ENCODE data around the gene TRIOBP.

The TRIOBP gene

DNA sequence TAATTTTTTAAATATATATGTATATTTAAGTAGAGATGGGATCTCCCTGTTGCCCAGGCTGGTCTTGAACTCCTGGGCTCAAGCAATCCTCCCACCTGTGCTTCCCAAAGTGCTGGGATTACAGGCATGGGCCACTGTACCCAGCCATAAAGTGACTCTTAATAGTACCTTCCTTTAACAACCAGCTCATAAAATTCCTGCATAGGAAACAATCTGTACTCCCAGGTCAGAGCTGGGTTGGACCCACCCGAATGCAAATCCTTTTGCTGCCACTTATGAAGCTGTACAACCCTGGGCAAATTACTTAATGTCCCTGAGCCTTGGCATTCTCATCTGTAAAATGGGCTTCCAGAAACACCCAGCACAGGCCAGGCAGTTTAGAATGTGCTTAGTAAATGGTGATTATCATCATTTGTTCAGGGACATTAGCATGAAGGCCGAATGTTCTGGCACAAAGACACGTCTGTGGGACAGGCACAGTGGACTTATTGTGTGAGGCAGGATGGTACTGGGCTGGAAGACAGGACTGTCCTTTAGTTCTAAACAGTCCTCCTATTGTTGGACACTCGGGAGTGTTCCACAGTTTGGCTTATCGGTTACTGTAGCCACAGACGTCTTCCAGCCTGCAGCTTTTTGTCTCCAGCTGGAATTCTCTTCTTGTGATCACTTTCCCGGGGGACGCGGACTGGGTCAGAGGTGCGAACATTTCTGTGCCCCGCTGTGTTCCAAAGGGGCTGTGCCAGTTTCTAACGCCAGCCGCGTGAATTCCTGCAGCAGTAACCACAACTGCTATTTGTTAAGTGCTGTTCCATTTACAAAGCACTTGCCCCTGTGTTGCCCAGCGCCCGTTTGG lies 32.4 kb upstream of the TRIOBP start:
- no peak for DNase-seq

DNA sequence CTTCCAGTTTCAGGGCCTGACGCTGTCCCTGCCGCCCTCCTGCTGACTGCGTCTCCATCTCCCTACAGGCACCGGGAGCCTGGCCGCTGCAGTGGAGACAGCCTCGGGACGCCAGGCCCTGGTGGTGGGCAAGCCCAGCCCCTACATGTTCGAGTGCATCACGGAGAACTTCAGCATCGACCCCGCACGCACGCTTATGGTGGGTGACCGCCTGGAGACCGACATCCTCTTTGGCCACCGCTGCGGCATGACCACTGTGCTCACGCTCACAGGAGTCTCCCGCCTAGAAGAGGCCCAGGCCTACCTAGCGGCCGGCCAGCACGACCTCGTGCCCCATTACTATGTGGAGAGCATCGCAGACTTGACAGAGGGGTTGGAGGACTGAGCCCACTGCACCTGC lies 31.4 kb upstream of the TRIOBP start:
- DNase-seq = no peak

DNA sequence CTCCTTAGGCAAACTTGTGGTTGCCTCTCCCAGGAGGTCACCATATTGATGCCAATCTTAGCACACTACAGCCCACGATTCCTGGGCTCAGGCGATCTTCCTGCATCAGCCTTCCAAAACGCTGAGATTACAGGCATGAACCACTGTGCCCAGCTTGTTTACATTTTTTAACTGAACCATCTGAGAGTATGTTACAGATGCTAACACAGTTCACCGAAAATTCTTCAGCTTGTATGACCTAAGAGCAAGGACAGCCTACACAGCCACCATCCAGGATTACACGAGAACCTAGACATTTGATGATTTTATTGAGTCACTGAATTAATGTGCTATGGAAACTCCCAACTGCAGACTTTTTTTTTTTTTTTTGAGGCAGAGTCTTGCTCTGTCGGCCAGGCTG lies 27.3 kb upstream of the TRIOBP start:
- no peak for DNase-seq

DNA sequence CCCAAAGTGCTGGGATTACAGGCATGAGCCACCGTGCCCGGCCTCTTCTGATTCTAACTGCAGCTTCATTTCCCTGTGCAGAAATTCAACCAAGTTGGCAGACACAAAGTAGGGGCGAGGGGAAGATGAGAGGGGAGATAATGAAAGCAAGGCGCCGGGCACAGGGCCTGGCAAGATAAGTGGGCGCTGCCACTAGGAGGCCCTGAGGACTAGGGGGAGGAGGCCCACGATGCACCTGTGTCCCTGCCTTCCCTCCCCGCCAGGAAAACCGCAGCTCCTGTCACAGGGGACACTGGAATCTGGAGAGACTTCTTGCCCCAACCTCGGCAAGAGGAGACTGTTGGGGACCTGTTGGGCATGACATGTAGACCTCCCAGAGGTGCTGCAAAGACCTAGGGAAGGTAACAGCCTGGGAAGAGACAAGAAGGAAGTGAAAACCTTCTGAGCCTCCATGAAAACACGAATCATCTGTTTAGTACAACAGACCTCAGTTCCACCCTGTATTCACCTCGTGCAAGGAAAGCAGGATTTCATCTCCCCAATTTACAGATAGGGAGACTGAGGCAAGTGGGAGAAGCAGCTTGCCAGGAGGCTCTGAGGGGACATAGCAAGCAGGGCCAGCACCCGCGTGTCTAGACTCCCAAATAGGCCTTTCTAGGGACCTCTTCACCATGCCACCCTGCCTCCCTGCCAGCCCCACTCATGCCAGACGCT lies 24.5 kb upstream of the TRIOBP start:
- DNase-seq = no peak

DNA sequence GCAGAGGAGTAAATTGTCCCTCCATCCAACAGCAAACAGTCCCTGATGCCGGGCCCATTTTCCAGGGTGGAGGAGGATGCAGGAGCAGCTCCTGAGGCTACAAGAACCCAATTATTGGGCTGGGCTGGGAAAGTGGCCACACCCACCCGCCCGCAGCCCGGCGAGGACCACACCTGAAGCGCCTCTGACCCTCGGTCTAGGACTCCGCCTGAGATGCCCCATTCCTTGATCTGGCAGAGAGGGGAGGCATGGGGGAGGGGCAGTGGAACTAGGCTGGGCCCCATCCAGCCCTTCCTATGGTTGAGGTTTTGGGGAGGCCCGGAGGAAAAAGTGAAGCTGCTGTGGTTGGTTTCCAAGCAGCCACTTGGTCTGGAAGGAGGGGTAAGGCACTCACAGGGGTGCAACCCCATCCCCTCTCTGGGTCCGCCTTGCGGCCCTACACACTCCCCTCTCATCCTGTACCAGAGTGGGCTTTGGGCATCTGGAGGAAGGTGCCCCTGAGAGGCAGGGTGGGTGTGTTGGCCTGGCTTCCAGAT lies 23.9 kb upstream of the TRIOBP start:
- DNase-seq = no peak

DNA sequence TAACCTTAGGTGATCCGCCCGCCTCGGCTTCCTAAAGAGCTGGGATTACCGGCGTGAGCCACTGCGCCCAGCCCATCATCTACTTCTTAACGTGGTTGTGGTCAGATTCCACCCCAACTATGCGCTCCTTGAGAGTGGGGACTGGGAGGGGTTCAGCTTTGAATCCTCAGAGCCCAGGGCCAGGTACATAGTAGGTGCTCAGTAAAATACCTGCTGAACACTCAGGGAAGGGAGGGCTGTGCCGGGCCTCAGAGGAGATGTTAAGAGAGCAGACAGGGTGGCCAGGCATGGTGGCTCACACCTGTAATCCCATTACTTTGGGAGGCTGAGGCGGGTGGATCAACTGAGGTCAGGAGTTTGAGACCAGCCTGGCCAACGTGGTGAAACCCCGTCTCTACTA lies 22.6 kb upstream of the TRIOBP start:
- DNase-seq = no peak

DNA sequence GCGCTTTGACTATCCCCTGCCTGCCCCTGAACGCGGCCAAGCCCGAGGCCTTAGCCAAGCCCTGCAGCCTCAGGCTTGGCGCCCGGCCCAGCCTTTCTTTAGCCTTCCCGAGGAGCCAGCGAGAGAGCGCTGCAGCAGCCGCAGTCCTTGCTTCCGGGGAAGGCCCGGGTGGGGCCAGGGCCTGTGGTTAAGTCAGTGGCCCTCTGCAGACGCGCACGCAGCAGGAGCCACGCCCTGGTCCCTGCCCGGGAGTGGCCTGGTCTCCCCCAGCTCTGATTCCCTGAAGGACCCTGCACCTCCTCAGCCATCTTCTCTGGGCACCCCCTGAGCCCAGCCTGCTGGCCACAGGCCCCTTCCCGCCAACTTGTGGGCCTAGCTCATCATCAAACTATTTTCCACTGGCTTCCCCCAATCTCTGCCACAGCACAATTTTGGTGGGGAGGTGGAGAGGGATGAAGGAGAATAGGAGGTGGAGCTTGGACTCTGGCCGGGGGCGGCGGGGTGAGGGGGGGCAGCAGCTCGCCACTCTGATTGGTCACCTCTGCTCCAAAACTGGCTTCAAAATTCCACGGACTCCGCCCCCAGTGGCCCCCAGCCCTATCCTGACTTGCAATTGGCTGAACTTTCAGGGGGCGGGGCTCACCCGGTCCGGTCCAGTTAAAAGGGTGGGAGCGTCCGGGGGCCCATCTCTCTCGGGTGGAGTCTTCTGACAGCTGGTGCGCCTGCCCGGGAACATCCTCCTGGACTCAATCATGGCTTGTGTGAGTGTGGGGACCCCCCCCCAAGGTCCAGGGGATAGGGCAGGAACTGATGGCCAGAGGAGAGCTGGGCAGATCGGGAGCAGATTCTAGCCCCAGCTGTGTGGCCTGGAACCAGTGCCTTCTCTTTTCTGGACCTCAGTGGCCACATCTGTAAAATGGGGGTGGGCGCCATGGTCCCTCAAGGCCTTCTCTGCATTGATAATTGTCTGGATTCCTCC lies 21.6 kb upstream of the TRIOBP start, which contains the start of gene LGALS1:
Gene LGALS1 (plus strand): TSS at position 686 of the 979 bp plus-strand sequence. CDS start 67 bp downstream, at position 753.
- DNase-seq = peak; percentile 92

DNA sequence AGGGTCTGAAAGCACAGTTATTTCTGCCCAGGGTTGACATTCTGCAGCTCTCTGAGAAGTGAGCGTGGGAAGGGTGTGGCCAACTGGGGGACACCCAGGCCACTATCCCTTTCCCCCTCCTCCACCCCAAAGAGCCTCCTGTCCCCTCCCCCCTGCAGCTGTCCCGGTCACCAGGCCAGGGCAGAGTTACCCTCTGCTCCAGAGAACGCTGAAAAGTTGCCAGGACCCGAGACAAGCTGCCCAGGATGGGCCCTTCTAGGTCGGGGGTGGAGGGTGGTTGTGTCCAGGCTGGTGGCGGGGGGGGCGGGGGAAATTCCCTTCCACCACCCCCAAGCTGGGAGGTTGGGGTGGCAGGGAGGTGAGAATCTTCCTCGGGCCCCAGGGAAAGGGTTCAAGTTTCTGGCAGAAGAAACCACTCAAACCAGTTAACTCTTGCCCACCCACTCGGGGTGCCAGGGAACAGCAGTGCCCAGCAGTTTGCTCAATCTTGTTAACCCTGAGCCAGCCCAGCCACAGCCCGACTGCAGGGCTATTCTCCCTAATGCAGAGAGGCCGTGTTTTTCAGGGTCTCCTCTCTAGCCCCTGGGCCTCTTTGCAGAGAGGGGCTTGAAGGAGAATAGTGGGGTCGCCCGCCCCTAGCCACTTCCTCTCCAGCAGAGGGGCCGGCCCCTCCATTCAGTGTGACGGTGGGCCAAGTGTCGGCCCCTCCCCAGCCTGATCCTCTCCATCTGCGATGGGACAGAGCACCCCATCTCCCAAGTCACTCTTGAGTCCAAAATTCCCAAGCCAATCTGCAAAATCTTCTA lies 20.7 kb upstream of the TRIOBP start:
- no peak for DNase-seq

DNA sequence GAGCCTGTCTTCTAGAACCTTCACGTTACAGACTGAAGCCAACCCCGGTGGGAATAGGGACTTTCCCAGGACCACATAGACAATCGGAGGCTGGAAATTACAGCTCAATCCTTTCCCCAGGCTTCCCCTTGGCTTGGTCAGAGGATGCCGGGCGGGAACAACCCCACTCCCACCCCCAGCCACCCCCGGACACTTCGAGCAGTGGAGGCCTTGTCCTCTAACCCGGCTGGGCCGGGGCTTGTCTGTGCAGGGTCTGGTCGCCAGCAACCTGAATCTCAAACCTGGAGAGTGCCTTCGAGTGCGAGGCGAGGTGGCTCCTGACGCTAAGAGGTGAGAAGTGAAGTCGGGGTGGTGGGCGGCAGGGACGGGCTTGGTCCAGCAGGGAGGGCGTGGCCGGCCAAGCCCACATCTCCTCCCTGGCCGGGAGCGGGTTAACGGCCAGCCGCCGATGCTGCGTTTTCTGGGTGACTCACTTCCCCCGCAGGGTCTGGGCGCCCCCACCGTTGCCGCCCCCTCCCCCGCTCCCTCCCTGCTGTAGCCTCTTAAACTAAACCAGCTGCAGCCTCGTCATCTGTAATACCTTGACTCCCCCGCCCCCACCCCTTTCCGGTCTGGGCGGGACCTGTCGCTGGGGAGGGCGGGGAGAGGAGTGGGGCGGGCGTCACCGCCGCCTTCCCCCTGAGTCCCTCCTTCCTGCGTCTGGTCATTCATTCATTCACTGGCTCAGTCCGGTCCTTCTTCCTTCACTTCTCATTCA lies 19.9 kb upstream of the TRIOBP start:
- peak; percentile 82 for DNase-seq

DNA sequence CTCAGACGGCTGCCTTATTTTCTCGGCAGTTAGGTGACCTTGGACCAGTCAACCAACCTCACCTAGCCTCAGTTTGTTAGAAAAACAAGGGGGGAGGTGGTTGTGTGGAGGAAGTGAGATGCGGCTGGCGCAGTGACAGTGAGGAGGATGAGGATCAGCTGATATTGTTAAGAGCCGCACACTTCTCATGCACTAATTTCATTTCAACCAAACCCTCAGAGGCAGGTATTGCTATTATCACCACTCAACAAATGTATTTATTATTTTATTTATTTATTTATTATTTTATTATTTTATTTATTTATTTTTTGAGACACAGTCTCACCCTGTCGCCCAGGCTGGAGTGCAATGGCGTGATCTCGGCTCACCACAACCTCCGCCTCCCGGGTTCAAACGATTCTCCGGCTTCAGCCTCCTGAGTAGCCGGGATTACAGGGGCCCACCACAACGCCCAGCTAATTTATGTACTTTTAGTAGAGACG lies 19.3 kb upstream of the TRIOBP start:
- DNase-seq = no peak

DNA sequence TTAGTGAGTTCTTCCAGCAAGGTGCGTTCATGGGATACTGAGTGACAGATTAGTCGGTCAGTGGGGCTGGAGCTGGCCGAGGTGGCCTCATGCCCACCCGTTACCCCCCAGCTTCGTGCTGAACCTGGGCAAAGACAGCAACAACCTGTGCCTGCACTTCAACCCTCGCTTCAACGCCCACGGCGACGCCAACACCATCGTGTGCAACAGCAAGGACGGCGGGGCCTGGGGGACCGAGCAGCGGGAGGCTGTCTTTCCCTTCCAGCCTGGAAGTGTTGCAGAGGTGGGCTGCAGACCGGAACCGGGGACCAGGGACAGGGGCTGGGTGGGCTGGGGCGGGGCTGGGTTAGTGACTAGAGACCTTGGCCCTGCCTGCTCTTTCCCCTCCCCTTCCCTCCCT lies 18.5 kb upstream of the TRIOBP start:
- no peak for DNase-seq

DNA sequence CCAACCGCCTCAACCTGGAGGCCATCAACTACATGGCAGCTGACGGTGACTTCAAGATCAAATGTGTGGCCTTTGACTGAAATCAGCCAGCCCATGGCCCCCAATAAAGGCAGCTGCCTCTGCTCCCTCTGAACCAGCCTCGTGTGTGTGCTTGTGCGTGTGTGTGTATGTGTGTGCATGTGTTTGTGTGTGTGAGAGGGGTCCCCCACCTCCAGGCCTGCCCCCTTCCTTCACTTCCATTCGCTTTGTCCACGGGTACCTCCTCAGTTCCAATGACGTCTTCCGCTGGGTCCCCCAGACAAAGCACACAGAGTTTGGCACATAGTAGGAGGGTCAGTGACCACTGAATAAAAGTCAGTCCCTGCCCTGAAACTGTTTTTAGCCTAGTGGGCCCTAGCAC lies 17.2 kb upstream of the TRIOBP start:
- DNase-seq = no peak

DNA sequence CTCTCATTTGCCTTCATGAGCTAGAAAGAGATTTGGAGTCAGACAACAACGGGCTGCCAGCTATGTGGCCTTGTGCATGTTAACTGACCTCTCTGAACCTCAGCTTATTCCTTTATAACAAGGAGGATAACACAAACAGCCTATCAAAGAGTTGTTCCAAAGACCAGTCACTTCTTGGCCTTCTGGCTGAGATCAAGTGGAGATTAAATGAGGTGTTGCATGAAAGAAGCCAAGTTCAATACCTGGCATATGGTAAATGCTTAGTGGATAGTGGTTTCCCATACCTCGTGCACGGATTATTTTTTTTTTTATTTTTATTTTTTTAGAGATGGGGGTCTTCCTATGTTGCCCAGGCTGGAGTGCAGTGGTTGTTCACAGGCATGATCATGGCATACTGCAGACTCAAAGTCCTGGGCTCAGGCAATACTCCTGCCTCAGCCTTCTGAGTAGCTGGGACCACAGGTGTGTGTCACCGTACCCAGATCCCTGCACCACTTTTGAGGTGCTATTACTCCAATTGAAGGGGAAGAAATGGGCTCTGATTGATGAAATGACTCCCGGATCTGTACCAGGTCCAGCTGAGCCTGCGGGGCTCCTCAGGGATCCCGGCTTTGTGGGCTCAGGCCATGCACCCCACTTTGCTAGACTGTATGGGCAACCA lies 16.5 kb upstream of the TRIOBP start:
- no peak for DNase-seq

DNA sequence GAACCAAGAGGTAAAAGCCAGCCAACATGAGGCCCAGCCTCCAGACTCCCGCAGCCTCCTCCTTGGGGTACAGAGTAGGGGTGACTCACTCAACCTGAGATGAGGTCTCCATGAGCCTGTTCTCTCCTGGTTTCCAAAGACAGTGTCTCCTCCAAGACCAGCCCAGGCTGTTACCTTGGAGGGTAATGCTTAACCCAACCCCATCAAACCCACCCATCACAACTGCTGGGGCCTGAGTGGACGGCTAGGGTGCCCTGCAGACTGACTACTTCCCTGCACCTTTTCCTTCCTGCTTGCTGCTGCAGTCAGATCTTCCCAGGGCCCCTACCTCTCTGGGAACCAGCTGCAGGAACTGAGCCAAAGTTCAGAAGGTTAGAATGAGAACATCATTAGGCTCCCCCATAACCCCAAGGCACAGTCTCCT lies 15.8 kb upstream of the TRIOBP start:
- peak; percentile 22 for DNase-seq

DNA sequence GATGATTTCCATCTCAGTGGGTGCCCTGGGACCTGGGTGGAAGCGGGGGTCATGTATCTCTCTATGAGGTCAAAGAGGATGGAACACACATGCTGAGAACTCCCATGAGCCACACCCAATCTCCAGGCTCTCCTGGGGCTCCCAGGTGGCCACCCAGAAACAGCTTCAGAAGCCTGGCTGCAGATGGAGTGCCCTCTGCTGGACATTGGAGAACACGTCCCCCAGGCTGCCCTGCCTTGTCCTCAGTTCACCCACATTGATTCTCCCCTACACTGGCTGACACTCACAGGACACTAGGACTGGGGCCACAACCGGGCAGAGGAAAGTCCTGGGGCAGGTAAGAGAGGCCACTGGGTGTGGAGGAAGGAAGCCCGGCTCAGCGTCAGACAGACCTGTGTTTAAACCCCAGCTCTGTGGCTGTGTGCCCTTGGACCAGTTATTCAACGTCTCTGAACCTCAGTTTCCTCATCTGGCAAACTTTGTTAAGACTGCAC lies 15.2 kb upstream of the TRIOBP start:
- DNase-seq = peak; percentile 92

DNA sequence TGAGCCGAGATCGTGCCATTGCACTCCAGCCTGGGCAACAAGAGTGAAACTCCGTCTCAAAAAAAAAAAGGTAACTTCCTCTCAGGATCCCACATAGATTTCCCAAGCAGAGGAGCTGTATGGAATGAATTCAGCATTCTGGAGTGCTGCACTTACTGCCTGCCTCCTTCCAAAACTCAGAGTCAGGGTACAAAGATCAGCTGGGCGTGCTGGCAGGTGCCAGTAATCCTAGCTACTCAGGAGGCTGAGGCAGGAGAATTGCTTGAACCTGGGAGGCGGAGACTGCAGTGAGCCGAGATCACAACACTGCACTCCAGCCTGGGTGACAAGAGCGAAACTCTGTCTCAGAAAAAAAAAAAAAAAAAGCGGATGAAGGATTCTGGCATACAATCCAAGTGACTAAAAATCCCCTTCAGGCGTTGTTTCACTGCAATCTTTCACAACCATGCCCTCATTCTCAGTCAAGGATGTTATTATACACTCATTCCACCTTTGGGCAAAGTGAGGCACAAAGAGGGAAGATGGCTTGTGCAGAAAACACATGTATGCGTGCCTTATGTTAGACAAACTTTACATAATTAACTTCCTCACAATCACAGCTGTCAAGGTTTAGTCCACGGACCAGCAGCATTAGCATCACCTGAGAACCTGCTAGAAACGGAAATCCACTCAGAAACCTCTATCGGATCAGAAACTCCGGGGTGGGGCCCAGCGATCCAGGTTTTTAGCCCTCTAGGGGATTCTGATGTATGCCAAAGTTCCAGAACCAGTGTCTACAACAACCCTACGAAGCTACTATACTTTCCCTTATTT lies 11.8 kb upstream of the TRIOBP start:
- no peak for DNase-seq

DNA sequence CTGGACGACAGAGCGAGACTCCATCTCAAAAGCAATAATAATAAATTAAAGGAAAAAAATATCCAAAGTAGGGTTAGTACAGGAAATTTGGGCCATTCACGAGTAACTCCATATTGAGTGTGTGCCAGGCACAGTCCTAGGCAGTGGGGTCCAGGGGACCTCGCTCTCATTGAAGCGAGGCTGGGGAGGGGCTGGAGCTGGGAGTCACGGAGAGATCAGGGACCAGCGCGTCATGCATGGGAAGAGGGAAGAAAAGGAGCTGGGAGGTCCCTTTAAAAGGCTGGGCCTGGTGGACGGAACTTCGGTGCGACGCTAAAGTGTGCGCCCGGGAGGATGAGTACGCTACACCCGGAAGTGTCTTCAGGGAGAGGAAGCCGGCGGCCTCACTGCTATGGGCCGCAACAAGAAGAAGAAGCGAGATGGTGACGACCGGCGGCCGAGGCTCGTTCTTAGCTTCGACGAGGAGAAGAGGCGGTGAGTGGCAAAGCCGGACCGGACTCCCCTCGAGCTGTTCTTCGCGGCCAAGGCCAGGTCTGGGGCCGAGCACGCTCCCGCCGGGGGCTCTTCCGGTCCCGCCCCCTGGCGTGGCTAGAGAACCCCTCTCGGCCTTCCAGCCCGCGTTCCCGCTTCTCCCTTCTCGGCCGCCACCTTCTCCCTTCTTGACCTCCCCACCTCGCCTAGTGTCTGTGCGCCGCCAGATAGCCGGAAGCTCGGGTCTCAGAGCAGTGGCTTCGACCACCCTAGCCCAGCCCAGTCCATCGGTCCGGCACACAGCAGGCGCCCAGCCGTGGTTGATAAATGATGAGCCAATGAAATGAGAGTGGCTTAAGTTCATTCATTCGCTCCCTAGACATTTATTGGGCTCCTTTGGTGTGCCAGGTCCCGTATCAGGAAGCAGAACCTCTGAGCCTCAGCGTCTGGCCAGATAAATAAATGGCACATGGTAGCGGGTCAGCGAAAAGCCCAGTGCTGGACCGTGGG lies 10.6 kb upstream of the TRIOBP start, which contains the start of gene NOL12:
Gene NOL12 (plus strand): TSS at position 342 of the 981 bp plus-strand sequence. CDS start 50 bp downstream, at position 392.
- peak; percentile 78 for DNase-seq

DNA sequence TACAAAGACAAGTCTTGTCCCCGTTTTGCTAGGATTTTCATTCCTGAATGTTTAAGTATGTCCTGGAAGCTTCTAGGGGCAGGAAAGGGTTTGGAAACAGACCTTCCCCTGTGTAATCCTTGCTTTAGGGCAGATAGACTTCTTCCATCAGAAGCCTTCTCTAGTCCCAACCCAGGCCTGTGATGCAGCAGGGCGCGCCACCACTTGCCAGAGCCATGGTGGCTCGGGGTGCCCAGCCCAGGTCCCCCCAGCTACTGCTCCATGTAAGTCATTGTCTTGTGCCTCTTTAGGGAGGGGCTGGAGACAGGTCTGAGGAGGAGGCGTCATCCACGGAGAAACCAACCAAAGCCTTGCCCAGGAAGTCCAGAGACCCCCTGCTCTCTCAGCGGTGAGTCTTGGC lies 6.4 kb upstream of the TRIOBP start:
- no peak for DNase-seq
